Large intestine (tissue), 3 donors: Measurements from ENCODE around the gene OR51B6. TPM values are rescaled to one million over a fixed set of nuclear protein-coding genes. Genes with fewer than 3 reads are reported as not detected.
"Not testable (repeated sequence)": the region's sequence is repeated elsewhere in the genome, so short reads cannot be mapped to it uniquely, and the experiment has no call there.

Experiments
- DNase-seq, 2 donors: peaks; one replicate each; pipeline versions ENCODE4 v3.0.0 to v3.0.0-alpha.2; 2013
- H3K27ac ChIP-seq: one replicate; pipeline ENCODE4 v1.5.1; 2013; ENCODE audit warnings: low read length
- H3K27me3 ChIP-seq: 2 replicates; pipeline ENCODE4 v1.6.1; 2013; ENCODE audit warnings: low read length; ENCODE audit not compliant: control insufficient read depth, insufficient read depth
- H3K36me3 ChIP-seq: 2 replicates; pipeline ENCODE4 v1.6.1; 2013; ENCODE audit warnings: low read length; ENCODE audit not compliant: control insufficient read depth, insufficient read depth
- H3K4me1 ChIP-seq: one replicate; pipeline ENCODE4 v1.6.1; 2013; ENCODE audit warnings: low read length; ENCODE audit not compliant: control insufficient read depth, insufficient read depth
- H3K4me3 ChIP-seq: one replicate; pipeline ENCODE4 v1.5.1; 2013; ENCODE audit warnings: low read length
- H3K9me3 ChIP-seq: one replicate; pipeline ENCODE4 v1.6.1; 2013; ENCODE audit warnings: mild to moderate bottlenecking, low read depth, low read length, moderate library complexity; ENCODE audit not compliant: control insufficient read depth
- WGBS: methylation state at CpG from one replicate; pipeline ENCODE4 v1.1.5; 2013; ENCODE audit warnings: low lambda C conversion rate; ENCODE audit not compliant: insufficient coverage; 5-methylcytosine and 5-hydroxymethylcytosine counted together
- polyA plus RNA-seq: library from polyadenylated mRNA; unstranded; fragments of 120-200 nt; gene quantifications from one replicate; pipeline ENCODE4 v1.2.1, GENCODE V29; 2013

OR51B6 gene
- polyA plus RNA-seq, 1 donor: not detected

GRCh38 chr11:5364214-5364613 lies 12.9 kb downstream of the OR51B6 start:
- Histone ChIP-seq H3K4me1 (no peaks in the 10 kb centered on the region), H3K27ac (no peak overlapping the region), H3K27me3 (no peaks in the 10 kb centered on the region), H3K9me3 (no peaks in the 10 kb centered on the region), H3K4me3 (no peak overlapping the region), H3K36me3 (no peaks in the 10 kb centered on the region)
- no CpG with 5 or more reads among the region's 2 CpGs for WGBS
- DNase-seq: no peak

GRCh38 chr11:5366365-5366764 lies 15.1 kb downstream of the OR51B6 start:
- WGBS: 78% methylated on average over 3 of the region's 6 CpGs
- not testable (repeated sequence) for H3K36me3 ChIP-seq, H3K4me3 ChIP-seq, H3K9me3 ChIP-seq, H3K27ac ChIP-seq, H3K4me1 ChIP-seq, DNase-seq, H3K27me3 ChIP-seq

GRCh38 chr11:5366856-5367255 lies 15.5 kb downstream of the OR51B6 start:
- no CpG with 5 or more reads among the region's 1 CpG for WGBS
- Histone ChIP-seq H3K36me3 (no peaks in the 10 kb centered on the region), H3K27ac (no peak overlapping the region), H3K27me3 (no peaks in the 10 kb centered on the region), H3K4me1 (no peaks in the 10 kb centered on the region), H3K4me3 (no peak overlapping the region), H3K9me3 (no peaks in the 10 kb centered on the region)
- no peak for DNase-seq

- no peak for DNase-seq
- H3K27ac ChIP-seq: no peak overlapping the region
- H3K9me3 ChIP-seq: no peaks in the 10 kb centered on the region
- no peak overlapping the region for H3K4me3 ChIP-seq
- no peaks in the 10 kb centered on the region for H3K4me1 ChIP-seq
- H3K27me3 ChIP-seq: no peaks in the 10 kb centered on the region
- WGBS: no CpG with 5 or more reads among the region's 2 CpGs
- H3K36me3 ChIP-seq: no peaks in the 10 kb centered on the region
Measured at GRCh38 chr11:5367448-5368074, 16.3 kb downstream of the OR51B6 start.

- WGBS: 60% methylated on average over 1 of the region's 3 CpGs
- H3K27me3 ChIP-seq: no peaks in the 10 kb centered on the region
Measured at GRCh38 chr11:5368502-5369043, 17.3 kb downstream of the OR51B6 start.

GRCh38 chr11:5369789-5370188 lies 18.5 kb downstream of the OR51B6 start:
- no peak for DNase-seq
- H3K27me3 ChIP-seq: no peaks in the 10 kb centered on the region
- H3K4me3 ChIP-seq: no peak overlapping the region

More at GRCh38 chr11:5368502-5369043, 17.3 kb downstream of the OR51B6 start:
- no peak for DNase-seq
- Histone ChIP-seq H3K4me3 (no peak overlapping the region), H3K4me1 (no peaks in the 10 kb centered on the region), H3K27ac (no peak overlapping the region), H3K36me3 (no peaks in the 10 kb centered on the region), H3K9me3 (no peaks in the 10 kb centered on the region)

DNA sequence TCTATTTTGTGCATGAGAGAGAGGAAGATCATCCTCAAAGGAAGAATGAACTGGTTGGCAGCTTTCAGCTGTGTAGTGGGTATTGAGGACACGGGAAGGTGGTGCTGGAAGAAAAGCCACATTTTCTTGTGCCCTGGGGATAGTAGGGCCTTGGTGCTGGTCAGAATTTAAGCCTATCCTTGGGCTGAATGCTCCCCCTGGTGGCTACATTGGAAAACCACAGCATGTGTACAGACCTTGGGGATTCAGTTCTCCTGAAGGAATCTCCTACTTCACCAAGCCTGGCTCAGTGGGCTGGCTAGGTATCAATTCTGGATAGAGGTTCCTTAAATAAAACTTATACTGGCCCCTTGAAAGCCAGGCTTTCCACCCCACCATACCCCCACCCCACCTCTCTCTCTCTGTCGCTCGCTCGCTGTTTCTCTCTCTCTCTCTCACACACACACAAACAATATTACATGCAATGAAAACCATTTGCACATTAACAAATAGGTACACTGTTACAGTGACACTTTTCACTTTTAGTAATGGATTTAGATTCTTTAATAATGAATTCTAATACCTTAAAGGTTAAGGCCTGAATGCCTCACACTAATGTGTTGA lies 29.5 kb downstream of the OR51B6 start:
- Histone ChIP-seq H3K4me1 (no peaks in the 10 kb centered on the region), H3K4me3 (no peak overlapping the region), H3K27me3 (no peaks in the 10 kb centered on the region), H3K27ac (no peak overlapping the region), H3K9me3 (no peaks in the 10 kb centered on the region), H3K36me3 (no peaks in the 10 kb centered on the region)
- DNase-seq: peak in 1 of 2 donors; percentile 16
- 100% methylated on average over 2 of the region's 4 CpGs for WGBS

More at GRCh38 chr11:5369789-5370188, 18.5 kb downstream of the OR51B6 start:
- Histone ChIP-seq H3K4me1 (no peaks in the 10 kb centered on the region), H3K9me3 (no peaks in the 10 kb centered on the region), H3K36me3 (no peaks in the 10 kb centered on the region), H3K27ac (no peak overlapping the region)

- no peaks in the 10 kb centered on the region for H3K27me3 ChIP-seq
- no peak within 1 kb of the TSS for H3K27ac ChIP-seq
- H3K36me3 ChIP-seq: no peaks in the 10 kb centered on the region
- H3K4me1 ChIP-seq: no peaks in the 10 kb centered on the region
- DNase-seq: no peak
- H3K4me3 ChIP-seq: no peak within 1 kb of the TSS
- 80% methylated on average over 1 of the region's 1 CpG for WGBS
- H3K9me3 ChIP-seq: no peaks in the 10 kb centered on the region
Measured at GRCh38 chr11:5383576-5383975, 32.3 kb downstream of the OR51B6 start, which contains the start of gene OR51M1. Gene OR51M1 (plus strand): TSS chr11:5383812. CDS start chr11:5389399, 5,587 bp downstream.

DNA sequence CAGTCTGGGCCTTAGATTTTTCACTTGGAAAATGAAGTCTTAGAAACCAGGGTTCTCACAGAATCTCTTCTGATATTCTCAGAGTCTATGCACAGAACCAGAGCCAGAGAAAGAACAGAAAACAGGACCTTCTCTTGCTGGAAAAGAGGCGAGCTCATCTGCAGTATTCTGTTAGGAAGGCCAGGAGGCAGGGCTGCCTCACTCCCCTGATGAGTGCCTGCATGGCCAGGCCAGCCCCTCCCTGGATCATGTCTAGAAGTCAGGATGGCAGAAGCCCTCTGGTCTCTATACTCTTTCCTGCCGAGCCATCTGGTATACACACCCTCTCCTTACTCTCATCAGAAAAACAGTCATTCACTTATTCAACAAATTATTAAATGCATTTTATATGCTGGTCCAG lies 33.0 kb downstream of the OR51B6 start:
- Histone ChIP-seq H3K27me3 (no peaks in the 10 kb centered on the region), H3K9me3 (no peaks in the 10 kb centered on the region), H3K4me1 (no peaks in the 10 kb centered on the region), H3K4me3 (no peak overlapping the region), H3K36me3 (no peaks in the 10 kb centered on the region), H3K27ac (no peak overlapping the region)
- WGBS: no CpG with 5 or more reads among the region's 2 CpGs
- no peak for DNase-seq

- DNase-seq: no peak
- Histone ChIP-seq H3K36me3 (no peaks in the 10 kb centered on the region), H3K4me3 (no peak overlapping the region), H3K27me3 (no peaks in the 10 kb centered on the region), H3K4me1 (no peaks in the 10 kb centered on the region), H3K9me3 (no peaks in the 10 kb centered on the region), H3K27ac (no peak overlapping the region)
- no CpG with 5 or more reads among the region's 2 CpGs for WGBS
Measured at GRCh38 chr11:5390210-5390609, 38.9 kb downstream of the OR51B6 start.

GRCh38 chr11:5394091-5394490 lies 42.8 kb downstream of the OR51B6 start:
- Histone ChIP-seq H3K27ac (no peak overlapping the region), H3K36me3 (no peaks in the 10 kb centered on the region), H3K4me1 (no peaks in the 10 kb centered on the region), H3K27me3 (no peaks in the 10 kb centered on the region), H3K4me3 (no peak overlapping the region), H3K9me3 (no peaks in the 10 kb centered on the region)
- no peak for DNase-seq
